Ishikawa (cell line): ENCODE data around the gene SAMD8.

Experiments
- EP300 ChIP-seq: IDR thresholded peaks from 2 replicates; pipeline ENCODE4 v1.6.1; 2012; ENCODE audit warnings: borderline replicate concordance
- RAD21 ChIP-seq: IDR thresholded peaks from 2 replicates; pipeline ENCODE4 v1.6.1; 2012; ENCODE audit warnings: low read depth
- TAF1 ChIP-seq: IDR thresholded peaks from 2 replicates; pipeline ENCODE4 v1.6.1; 2012; ENCODE audit warnings: low read depth, mild to moderate bottlenecking
- ZBTB7A ChIP-seq: IDR thresholded peaks from 2 replicates; pipeline ENCODE4 v1.6.1; 2012; ENCODE audit warnings: low read depth
- TF ChIP-seq, protein P1 (sequence below): IDR thresholded peaks from 2 replicates; pipeline ENCODE4 v1.6.1; 2012
- TF ChIP-seq, protein P2 (sequence below): IDR thresholded peaks from 2 replicates; pipeline ENCODE4 v1.6.1; 2012; ENCODE audit warnings: low read depth, mild to moderate bottlenecking
- TF ChIP-seq, protein P3 (sequence below): IDR thresholded peaks from 2 replicates; pipeline ENCODE4 v1.6.1; 2012

DNA sequence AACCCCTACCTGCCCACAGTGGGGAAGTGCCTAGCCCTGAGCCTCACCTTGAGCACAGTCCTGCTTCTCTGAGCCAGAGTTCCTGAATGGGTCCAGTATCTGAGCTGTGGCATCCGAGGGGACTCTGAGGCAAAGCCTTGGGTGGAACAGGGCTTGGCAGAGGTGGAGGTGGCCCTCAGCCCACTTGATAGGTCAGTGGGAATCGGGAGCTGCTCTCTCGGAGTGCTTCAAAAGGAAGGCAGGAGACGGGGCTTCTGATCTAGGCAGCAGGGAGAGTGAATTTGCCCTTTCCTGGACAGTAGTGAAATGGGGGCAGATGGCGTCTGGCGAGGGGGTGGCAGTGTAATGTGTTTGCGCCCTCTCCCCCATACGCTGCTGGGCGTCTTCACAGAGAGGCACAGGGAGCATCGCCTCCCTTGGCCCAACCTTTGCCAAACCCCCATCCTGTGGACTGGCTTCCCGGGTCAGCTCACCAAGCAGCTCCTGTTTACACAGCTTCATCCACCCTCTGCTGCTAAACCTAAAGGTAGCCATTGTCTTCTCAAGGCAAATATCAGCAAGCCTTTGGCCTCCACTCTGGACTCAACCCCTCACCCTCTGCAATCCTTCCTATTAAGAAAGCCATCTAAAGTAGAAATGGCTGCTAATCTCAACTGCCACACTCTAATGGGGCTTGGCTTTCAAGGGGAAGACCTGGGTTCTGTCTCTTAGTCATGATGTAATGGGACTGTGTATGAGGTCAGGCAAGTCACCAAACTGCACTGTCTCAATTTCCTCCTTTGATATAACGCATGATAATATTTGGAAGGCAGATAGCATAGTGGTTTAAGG lies 78.0 kb downstream of the SAMD8 start:
- TF ChIP-seq TAF1 (no peak), ZBTB7A (no peak), EP300 (no peak), RAD21 (no peak)
- TF ChIP-seq, protein P1, sequence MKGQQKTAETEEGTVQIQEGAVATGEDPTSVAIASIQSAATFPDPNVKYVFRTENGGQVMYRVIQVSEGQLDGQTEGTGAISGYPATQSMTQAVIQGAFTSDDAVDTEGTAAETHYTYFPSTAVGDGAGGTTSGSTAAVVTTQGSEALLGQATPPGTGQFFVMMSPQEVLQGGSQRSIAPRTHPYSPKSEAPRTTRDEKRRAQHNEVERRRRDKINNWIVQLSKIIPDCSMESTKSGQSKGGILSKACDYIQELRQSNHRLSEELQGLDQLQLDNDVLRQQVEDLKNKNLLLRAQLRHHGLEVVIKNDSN: no peak
- TF ChIP-seq, protein P2, sequence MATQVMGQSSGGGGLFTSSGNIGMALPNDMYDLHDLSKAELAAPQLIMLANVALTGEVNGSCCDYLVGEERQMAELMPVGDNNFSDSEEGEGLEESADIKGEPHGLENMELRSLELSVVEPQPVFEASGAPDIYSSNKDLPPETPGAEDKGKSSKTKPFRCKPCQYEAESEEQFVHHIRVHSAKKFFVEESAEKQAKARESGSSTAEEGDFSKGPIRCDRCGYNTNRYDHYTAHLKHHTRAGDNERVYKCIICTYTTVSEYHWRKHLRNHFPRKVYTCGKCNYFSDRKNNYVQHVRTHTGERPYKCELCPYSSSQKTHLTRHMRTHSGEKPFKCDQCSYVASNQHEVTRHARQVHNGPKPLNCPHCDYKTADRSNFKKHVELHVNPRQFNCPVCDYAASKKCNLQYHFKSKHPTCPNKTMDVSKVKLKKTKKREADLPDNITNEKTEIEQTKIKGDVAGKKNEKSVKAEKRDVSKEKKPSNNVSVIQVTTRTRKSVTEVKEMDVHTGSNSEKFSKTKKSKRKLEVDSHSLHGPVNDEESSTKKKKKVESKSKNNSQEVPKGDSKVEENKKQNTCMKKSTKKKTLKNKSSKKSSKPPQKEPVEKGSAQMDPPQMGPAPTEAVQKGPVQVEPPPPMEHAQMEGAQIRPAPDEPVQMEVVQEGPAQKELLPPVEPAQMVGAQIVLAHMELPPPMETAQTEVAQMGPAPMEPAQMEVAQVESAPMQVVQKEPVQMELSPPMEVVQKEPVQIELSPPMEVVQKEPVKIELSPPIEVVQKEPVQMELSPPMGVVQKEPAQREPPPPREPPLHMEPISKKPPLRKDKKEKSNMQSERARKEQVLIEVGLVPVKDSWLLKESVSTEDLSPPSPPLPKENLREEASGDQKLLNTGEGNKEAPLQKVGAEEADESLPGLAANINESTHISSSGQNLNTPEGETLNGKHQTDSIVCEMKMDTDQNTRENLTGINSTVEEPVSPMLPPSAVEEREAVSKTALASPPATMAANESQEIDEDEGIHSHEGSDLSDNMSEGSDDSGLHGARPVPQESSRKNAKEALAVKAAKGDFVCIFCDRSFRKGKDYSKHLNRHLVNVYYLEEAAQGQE: no peak
- TF ChIP-seq, protein P3, sequence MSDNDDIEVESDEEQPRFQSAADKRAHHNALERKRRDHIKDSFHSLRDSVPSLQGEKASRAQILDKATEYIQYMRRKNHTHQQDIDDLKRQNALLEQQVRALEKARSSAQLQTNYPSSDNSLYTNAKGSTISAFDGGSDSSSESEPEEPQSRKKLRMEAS: no peak
